Measurements from ENCODE around the gene USP1. TPM values are rescaled to one million over a fixed set of nuclear protein-coding genes. Genes with fewer than 3 reads are reported as not detected.

USP1 gene
- total RNA-seq, 1 donor from 2014 or later, result 23.7 TPM

GRCh38 chr1:62476525-62477219, 39.8 kb downstream of the USP1 start:
- no peak for DNase-seq (ENCODE audit: low read depth)
- TF ChIP-seq, protein P1, sequence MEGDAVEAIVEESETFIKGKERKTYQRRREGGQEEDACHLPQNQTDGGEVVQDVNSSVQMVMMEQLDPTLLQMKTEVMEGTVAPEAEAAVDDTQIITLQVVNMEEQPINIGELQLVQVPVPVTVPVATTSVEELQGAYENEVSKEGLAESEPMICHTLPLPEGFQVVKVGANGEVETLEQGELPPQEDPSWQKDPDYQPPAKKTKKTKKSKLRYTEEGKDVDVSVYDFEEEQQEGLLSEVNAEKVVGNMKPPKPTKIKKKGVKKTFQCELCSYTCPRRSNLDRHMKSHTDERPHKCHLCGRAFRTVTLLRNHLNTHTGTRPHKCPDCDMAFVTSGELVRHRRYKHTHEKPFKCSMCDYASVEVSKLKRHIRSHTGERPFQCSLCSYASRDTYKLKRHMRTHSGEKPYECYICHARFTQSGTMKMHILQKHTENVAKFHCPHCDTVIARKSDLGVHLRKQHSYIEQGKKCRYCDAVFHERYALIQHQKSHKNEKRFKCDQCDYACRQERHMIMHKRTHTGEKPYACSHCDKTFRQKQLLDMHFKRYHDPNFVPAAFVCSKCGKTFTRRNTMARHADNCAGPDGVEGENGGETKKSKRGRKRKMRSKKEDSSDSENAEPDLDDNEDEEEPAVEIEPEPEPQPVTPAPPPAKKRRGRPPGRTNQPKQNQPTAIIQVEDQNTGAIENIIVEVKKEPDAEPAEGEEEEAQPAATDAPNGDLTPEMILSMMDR (IDR thresholded peaks at IDR 0.05; ENCODE audit: insufficient read depth, low read length, severe bottlenecking), result no peak
- Histone ChIP-seq H3K4me3 (ENCODE audit: low read depth, low read length) (no peak overlapping the region), H3K27me3 (ENCODE audit: control insufficient read depth, insufficient read depth, low read length) (no peaks in the 10 kb centered on the region), H3K36me3 (ENCODE audit: control insufficient read depth, insufficient read depth, low read length) (peaks cover 3% of the 10 kb centered on the region)
- no peak for FAIRE-seq

DNA sequence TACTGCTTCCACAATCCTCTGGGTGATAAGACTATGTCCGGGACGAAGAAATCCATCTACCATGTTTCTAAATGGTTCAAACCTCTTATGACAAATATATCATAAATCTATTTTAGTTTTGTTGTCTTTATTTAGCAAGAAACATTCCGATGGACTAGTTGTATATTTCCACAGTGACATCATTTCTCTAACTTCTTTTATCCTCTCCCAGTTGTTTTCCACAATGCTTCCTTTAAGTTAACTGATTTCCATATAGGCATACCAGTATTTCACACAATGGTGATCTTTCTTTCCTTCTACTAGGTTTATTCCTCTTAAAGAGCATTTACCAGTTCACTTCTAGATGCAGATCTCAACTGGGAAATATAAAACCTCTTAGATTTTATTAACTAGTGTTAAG, 44.8 kb downstream of the USP1 start:
- TF ChIP-seq, protein P1 (IDR thresholded peaks at IDR 0.05; ENCODE audit: insufficient read depth, low read length, severe bottlenecking), result no peak
- peaks cover 1% of the 10 kb centered on the region for H3K36me3 ChIP-seq (ENCODE audit: control insufficient read depth, insufficient read depth, low read length)
- H3K4me3 ChIP-seq (ENCODE audit: low read depth, low read length), result no peak overlapping the region
- DNase-seq (ENCODE audit: low read depth) (no peak), FAIRE-seq (no peak)
- no peaks in the 10 kb centered on the region for H3K27me3 ChIP-seq (ENCODE audit: control insufficient read depth, insufficient read depth, low read length)

GRCh38 chr1:62484824-62485468, 48.1 kb downstream of the USP1 start:
- no peak for FAIRE-seq
- Histone ChIP-seq H3K36me3 (ENCODE audit: control insufficient read depth, insufficient read depth, low read length) (peaks cover 2% of the 10 kb centered on the region), H3K27me3 (ENCODE audit: control insufficient read depth, insufficient read depth, low read length) (no peaks in the 10 kb centered on the region), H3K4me3 (ENCODE audit: low read depth, low read length) (no peak overlapping the region)
- DNase-seq (ENCODE audit: low read depth), result no peak
- TF ChIP-seq, protein P1 (IDR thresholded peaks at IDR 0.05; ENCODE audit: insufficient read depth, low read length, severe bottlenecking), result no peak

DNA sequence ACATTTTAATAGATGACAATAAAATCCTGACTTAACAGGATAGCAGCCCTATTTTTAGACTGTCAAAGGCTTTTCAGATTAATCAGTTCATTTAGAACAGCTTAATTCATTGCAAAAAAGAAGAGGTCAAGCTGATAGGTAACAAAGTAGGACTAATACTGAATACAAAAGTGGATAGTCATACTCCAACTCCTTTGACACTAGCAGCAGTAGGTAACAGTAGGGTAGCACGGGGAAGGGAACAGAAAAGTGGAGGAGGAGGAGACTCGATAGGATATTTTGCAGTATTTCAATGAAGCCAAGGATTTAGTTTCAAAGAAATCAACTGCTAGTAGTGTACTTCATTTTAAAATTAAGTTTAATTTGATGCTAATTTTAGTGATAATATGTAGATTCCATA, 51.1 kb downstream of the USP1 start:
- H3K36me3 ChIP-seq (ENCODE audit: control insufficient read depth, insufficient read depth, low read length), result peaks cover 1% of the 10 kb centered on the region
- TF ChIP-seq, protein P1 (IDR thresholded peaks at IDR 0.05; ENCODE audit: insufficient read depth, low read length, severe bottlenecking), result no peak
- no peak for FAIRE-seq

DNA sequence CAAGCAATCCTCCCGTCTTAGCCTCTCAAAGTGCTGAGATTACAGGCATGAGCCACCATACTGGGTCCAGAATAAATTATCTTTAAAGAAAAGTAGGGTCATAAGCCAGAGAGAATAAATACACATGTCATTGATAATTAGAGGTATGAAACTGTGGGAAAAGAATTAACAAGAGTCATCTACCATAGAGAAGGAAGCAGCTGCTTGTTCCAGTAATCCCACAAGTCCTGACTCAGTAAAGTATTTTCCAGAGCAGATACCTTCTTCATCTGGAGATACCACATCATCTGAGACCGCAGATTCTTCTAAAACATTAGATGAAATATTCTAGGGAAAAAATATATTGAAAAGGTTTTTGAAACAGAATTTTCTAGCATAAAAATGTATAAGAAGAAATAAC, 55.7 kb downstream of the USP1 start:
- FAIRE-seq, result no peak
- DNase-seq (ENCODE audit: low read depth), result no peak
- no peaks in the 10 kb centered on the region for H3K27me3 ChIP-seq (ENCODE audit: control insufficient read depth, insufficient read depth, low read length)
- H3K4me3 ChIP-seq (ENCODE audit: low read depth, low read length), result no peak overlapping the region
- H3K36me3 ChIP-seq (ENCODE audit: control insufficient read depth, insufficient read depth, low read length), result peaks cover 1% of the 10 kb centered on the region
- TF ChIP-seq, protein P1 (IDR thresholded peaks at IDR 0.05; ENCODE audit: insufficient read depth, low read length, severe bottlenecking), result no peak

More for the DNA sequence above, 51.1 kb downstream of the USP1 start:
- no peaks in the 10 kb centered on the region for H3K27me3 ChIP-seq (ENCODE audit: control insufficient read depth, insufficient read depth, low read length)
- no peak overlapping the region for H3K4me3 ChIP-seq (ENCODE audit: low read depth, low read length)
- no peak for DNase-seq (ENCODE audit: low read depth)

Data from bronchial epithelial cell (primary cell).